ENCODE measurements around the gene PNMA6E. TPM values are rescaled to one million over a fixed set of nuclear protein-coding genes. Genes with fewer than 3 reads are reported as not detected.

Gene PNMA6E
- total and polyA plus RNA-seq, 9 of the 15 experiments (the other 6 are each of a cell fraction or from before 2014, with no cell fraction given) = 0.03 TPM; not detected in 8

DNA sequence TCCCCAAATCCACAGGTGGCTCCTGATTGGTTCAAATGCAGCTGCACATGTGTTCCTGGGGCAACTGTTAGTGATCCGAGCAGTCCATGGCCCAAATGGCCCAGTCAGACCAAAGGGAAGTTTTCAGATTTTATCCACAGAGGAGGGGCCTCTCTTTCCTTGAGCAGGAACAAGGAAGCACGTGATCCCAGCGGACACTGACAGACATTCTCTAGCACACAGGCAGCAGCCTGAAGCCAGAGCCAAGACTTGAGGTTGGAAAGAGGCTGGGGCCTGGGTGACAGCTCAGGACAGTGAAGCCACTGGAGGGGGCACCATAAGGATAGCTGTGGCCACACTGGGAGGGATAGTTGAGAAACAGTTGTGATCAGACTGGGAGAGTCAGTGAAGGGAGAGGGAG, 6.6 kb upstream of the PNMA6E start (continued):
- TF ChIP-seq ZNF121 (CRISPR knock-in tag; conservative IDR thresholded peaks at IDR 0.05) (no peak), XRCC3 (IDR thresholded peaks at IDR 0.05) (no peak), L3MBTL2 (IDR thresholded peaks at IDR 0.05) (peak; percentile 70; the same call in 1 of the 2 replicates), ZNF175 (CRISPR knock-in tag; IDR thresholded peaks at IDR 0.05; ENCODE audit: low read depth) (no peak), TBP (optimal IDR thresholded peaks at IDR 0.05; ENCODE audit: low read depth, low read length) (no peak), STAT5B (CRISPR knock-in tag; IDR thresholded peaks at IDR 0.05) (no peak), SRSF9 (IDR thresholded peaks at IDR 0.05; ENCODE audit: borderline replicate concordance, low read depth, low read length) (no peak), SMARCE1 (IDR thresholded peaks at IDR 0.05) (no peak), RBM17 (IDR thresholded peaks at IDR 0.05; ENCODE audit: borderline replicate concordance, low read depth, low read length) (no peak), PTBP1 (IDR thresholded peaks at IDR 0.05; ENCODE audit: low read depth, low read length) (no peak), ZNF589 (CRISPR knock-in tag; IDR thresholded peaks at IDR 0.05; ENCODE audit: low read depth) (peak; percentile 61; the same call in 1 of the 2 replicates)
- TF ChIP-seq, protein P1, sequence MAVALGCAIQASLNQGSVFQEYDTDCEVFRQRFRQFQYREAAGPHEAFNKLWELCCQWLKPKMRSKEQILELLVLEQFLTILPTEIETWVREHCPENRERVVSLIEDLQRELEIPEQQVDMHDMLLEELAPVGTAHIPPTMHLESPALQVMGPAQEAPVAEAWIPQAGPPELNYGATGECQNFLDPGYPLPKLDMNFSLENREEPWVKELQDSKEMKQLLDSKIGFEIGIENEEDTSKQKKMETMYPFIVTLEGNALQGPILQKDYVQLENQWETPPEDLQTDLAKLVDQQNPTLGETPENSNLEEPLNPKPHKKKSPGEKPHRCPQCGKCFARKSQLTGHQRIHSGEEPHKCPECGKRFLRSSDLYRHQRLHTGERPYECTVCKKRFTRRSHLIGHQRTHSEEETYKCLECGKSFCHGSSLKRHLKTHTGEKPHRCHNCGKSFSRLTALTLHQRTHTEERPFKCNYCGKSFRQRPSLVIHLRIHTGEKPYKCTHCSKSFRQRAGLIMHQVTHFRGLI (CRISPR knock-in tag; IDR thresholded peaks at IDR 0.05) = no peak
- TF ChIP-seq, protein P2, sequence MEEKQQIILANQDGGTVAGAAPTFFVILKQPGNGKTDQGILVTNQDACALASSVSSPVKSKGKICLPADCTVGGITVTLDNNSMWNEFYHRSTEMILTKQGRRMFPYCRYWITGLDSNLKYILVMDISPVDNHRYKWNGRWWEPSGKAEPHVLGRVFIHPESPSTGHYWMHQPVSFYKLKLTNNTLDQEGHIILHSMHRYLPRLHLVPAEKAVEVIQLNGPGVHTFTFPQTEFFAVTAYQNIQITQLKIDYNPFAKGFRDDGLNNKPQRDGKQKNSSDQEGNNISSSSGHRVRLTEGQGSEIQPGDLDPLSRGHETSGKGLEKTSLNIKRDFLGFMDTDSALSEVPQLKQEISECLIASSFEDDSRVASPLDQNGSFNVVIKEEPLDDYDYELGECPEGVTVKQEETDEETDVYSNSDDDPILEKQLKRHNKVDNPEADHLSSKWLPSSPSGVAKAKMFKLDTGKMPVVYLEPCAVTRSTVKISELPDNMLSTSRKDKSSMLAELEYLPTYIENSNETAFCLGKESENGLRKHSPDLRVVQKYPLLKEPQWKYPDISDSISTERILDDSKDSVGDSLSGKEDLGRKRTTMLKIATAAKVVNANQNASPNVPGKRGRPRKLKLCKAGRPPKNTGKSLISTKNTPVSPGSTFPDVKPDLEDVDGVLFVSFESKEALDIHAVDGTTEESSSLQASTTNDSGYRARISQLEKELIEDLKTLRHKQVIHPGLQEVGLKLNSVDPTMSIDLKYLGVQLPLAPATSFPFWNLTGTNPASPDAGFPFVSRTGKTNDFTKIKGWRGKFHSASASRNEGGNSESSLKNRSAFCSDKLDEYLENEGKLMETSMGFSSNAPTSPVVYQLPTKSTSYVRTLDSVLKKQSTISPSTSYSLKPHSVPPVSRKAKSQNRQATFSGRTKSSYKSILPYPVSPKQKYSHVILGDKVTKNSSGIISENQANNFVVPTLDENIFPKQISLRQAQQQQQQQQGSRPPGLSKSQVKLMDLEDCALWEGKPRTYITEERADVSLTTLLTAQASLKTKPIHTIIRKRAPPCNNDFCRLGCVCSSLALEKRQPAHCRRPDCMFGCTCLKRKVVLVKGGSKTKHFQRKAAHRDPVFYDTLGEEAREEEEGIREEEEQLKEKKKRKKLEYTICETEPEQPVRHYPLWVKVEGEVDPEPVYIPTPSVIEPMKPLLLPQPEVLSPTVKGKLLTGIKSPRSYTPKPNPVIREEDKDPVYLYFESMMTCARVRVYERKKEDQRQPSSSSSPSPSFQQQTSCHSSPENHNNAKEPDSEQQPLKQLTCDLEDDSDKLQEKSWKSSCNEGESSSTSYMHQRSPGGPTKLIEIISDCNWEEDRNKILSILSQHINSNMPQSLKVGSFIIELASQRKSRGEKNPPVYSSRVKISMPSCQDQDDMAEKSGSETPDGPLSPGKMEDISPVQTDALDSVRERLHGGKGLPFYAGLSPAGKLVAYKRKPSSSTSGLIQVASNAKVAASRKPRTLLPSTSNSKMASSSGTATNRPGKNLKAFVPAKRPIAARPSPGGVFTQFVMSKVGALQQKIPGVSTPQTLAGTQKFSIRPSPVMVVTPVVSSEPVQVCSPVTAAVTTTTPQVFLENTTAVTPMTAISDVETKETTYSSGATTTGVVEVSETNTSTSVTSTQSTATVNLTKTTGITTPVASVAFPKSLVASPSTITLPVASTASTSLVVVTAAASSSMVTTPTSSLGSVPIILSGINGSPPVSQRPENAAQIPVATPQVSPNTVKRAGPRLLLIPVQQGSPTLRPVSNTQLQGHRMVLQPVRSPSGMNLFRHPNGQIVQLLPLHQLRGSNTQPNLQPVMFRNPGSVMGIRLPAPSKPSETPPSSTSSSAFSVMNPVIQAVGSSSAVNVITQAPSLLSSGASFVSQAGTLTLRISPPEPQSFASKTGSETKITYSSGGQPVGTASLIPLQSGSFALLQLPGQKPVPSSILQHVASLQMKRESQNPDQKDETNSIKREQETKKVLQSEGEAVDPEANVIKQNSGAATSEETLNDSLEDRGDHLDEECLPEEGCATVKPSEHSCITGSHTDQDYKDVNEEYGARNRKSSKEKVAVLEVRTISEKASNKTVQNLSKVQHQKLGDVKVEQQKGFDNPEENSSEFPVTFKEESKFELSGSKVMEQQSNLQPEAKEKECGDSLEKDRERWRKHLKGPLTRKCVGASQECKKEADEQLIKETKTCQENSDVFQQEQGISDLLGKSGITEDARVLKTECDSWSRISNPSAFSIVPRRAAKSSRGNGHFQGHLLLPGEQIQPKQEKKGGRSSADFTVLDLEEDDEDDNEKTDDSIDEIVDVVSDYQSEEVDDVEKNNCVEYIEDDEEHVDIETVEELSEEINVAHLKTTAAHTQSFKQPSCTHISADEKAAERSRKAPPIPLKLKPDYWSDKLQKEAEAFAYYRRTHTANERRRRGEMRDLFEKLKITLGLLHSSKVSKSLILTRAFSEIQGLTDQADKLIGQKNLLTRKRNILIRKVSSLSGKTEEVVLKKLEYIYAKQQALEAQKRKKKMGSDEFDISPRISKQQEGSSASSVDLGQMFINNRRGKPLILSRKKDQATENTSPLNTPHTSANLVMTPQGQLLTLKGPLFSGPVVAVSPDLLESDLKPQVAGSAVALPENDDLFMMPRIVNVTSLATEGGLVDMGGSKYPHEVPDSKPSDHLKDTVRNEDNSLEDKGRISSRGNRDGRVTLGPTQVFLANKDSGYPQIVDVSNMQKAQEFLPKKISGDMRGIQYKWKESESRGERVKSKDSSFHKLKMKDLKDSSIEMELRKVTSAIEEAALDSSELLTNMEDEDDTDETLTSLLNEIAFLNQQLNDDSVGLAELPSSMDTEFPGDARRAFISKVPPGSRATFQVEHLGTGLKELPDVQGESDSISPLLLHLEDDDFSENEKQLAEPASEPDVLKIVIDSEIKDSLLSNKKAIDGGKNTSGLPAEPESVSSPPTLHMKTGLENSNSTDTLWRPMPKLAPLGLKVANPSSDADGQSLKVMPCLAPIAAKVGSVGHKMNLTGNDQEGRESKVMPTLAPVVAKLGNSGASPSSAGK (IDR thresholded peaks at IDR 0.05) = peak; percentile 37; the same call in 1 of the 2 replicates
- TF ChIP-seq, protein P3, sequence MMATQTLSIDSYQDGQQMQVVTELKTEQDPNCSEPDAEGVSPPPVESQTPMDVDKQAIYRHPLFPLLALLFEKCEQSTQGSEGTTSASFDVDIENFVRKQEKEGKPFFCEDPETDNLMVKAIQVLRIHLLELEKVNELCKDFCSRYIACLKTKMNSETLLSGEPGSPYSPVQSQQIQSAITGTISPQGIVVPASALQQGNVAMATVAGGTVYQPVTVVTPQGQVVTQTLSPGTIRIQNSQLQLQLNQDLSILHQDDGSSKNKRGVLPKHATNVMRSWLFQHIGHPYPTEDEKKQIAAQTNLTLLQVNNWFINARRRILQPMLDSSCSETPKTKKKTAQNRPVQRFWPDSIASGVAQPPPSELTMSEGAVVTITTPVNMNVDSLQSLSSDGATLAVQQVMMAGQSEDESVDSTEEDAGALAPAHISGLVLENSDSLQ (IDR thresholded peaks at IDR 0.05) = no peak
- TF ChIP-seq, protein P4, sequence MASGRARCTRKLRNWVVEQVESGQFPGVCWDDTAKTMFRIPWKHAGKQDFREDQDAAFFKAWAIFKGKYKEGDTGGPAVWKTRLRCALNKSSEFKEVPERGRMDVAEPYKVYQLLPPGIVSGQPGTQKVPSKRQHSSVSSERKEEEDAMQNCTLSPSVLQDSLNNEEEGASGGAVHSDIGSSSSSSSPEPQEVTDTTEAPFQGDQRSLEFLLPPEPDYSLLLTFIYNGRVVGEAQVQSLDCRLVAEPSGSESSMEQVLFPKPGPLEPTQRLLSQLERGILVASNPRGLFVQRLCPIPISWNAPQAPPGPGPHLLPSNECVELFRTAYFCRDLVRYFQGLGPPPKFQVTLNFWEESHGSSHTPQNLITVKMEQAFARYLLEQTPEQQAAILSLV (tag; IDR thresholded peaks at IDR 0.05) = no peak

All from K562 (cell line).